ENCODE measurements around the gene MDFI. TPM values are rescaled to one million over a fixed set of nuclear protein-coding genes. Genes with fewer than 3 reads are reported as not detected.

The MDFI gene
- total and polyA plus RNA-seq, 5 donors, result 4.9 to 11.9 (median 9.6) TPM

GRCh38 chr6:41621802-41622201 lies 16.5 kb upstream of the MDFI start:
- WGBS, result 54% methylated on average over 2 of the region's 2 CpGs

GRCh38 chr6:41622206-41622988 lies 15.9 kb upstream of the MDFI start:
- H3K27ac ChIP-seq (ENCODE audit: low read length), result no peak overlapping the region
- ATAC-seq, result no peak
- intact Hi-C loops (cut with DNase I), result no loop called here
- WGBS, result 48% methylated on average over 3 of the region's 3 CpGs
- no peaks in the 10 kb centered on the region for H3K9me3 ChIP-seq (ENCODE audit: control insufficient read depth, low read length)
- H3K4me3 ChIP-seq (ENCODE audit: low read length), result no peak overlapping the region
- no peak for DNase-seq
- H3K27me3 ChIP-seq (ENCODE audit: control insufficient read depth, insufficient read depth), result no peaks in the 10 kb centered on the region
- peaks cover 6% of the 10 kb centered on the region for H3K4me1 ChIP-seq (ENCODE audit: control insufficient read depth, insufficient read depth, low read length)

More at GRCh38 chr6:41621802-41622201, 16.5 kb upstream of the MDFI start:
- no peak for DNase-seq
- H3K9me3 ChIP-seq (ENCODE audit: control insufficient read depth, low read length), result no peaks in the 10 kb centered on the region
- H3K27ac ChIP-seq (ENCODE audit: low read length), result no peak overlapping the region
- H3K27me3 ChIP-seq (ENCODE audit: control insufficient read depth, insufficient read depth), result no peaks in the 10 kb centered on the region
- intact Hi-C loops (cut with DNase I), result no loop called here
- no peak overlapping the region for H3K4me3 ChIP-seq (ENCODE audit: low read length)
- peaks cover 6% of the 10 kb centered on the region for H3K4me1 ChIP-seq (ENCODE audit: control insufficient read depth, insufficient read depth, low read length)
- ATAC-seq, result no peak

GRCh38 chr6:41623330-41623729 lies 14.9 kb upstream of the MDFI start:
- ATAC-seq, result no peak
- no peak for DNase-seq
- H3K27me3 ChIP-seq (ENCODE audit: control insufficient read depth, insufficient read depth), result no peaks in the 10 kb centered on the region
- H3K4me1 ChIP-seq (ENCODE audit: control insufficient read depth, insufficient read depth, low read length), result peaks cover 6% of the 10 kb centered on the region
- H3K9me3 ChIP-seq (ENCODE audit: control insufficient read depth, low read length), result no peaks in the 10 kb centered on the region
- intact Hi-C loops (cut with DNase I), result no loop called here
- no peak overlapping the region for H3K4me3 ChIP-seq (ENCODE audit: low read length)
- WGBS, result 91% methylated on average over 6 of the region's 6 CpGs
- no peak overlapping the region for H3K27ac ChIP-seq (ENCODE audit: low read length)

- no peak for ATAC-seq
- intact Hi-C loops (cut with DNase I), result no loop called here
- peaks cover 6% of the 10 kb centered on the region for H3K4me1 ChIP-seq (ENCODE audit: control insufficient read depth, insufficient read depth, low read length)
- DNase-seq, result no peak
- no peaks in the 10 kb centered on the region for H3K9me3 ChIP-seq (ENCODE audit: control insufficient read depth, low read length)
- H3K4me3 ChIP-seq (ENCODE audit: low read length), result no peak overlapping the region
- 86% methylated on average over 18 of the region's 18 CpGs for WGBS
- H3K27me3 ChIP-seq (ENCODE audit: control insufficient read depth, insufficient read depth), result no peaks in the 10 kb centered on the region
- H3K27ac ChIP-seq (ENCODE audit: low read length), result no peak overlapping the region
Measured at GRCh38 chr6:41624621-41625380, 13.5 kb upstream of the MDFI start.

DNA sequence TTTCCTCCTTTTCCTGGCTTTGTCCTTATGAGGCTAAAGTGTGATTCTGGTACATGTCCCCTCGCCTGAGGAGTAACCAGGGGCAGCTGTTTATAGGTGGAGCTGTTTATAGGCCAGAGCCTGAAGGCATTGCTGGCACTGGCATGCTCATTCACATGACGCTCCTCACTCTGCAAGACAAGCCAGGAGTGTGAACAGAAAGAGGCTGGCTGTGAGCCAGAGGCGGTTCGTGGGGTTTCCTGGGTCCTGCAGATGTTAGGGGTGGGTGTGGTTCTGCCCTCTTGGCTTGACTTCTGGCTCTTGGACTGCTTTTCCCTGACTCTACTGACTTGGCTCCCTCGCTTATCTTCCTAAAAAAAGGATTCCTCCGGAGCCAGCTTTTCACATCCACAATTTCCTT lies 12.8 kb upstream of the MDFI start:
- peak; percentile 71 to 77 for ATAC-seq
- Histone ChIP-seq H3K27me3 (ENCODE audit: control insufficient read depth, insufficient read depth) (no peaks in the 10 kb centered on the region), H3K4me1 (ENCODE audit: control insufficient read depth, insufficient read depth, low read length) (peaks cover 6% of the 10 kb centered on the region), H3K4me3 (ENCODE audit: low read length) (no peak overlapping the region), H3K27ac (ENCODE audit: low read length) (no peak overlapping the region), H3K9me3 (ENCODE audit: control insufficient read depth, low read length) (no peaks in the 10 kb centered on the region)
- peak; percentile 49 to 81 (median 74) for DNase-seq
- intact Hi-C loops (cut with DNase I), result no loop called here
- WGBS, result 16% methylated on average over 6 of the region's 6 CpGs

DNA sequence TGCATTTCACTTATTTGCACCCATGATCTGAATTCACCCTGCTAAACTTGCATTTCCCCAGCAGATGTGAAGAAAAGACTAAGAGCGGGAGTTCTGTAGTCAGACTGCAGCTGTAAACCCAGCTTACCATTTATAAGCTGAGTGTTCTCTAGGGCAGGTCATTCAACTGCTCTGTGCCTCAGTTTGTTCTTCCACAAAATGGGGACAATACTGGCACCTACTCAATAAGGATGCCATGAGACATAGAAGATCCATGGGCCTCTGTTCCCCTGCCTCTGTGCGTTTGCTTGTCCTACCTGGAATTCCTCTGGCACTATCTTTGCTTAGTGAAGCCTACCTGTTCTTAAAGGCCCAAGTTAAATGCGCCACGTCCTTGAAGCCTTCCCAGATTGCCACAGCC lies 12.2 kb upstream of the MDFI start:
- no peaks in the 10 kb centered on the region for H3K27me3 ChIP-seq (ENCODE audit: control insufficient read depth, insufficient read depth)
- ATAC-seq (no peak), DNase-seq (no peak)
- no peaks in the 10 kb centered on the region for H3K9me3 ChIP-seq (ENCODE audit: control insufficient read depth, low read length)
- intact Hi-C loops (cut with DNase I), result no loop called here
- H3K4me1 ChIP-seq (ENCODE audit: control insufficient read depth, insufficient read depth, low read length), result peaks cover 6% of the 10 kb centered on the region
- H3K27ac ChIP-seq (ENCODE audit: low read length), result no peak overlapping the region
- 98% methylated on average over 4 of the region's 4 CpGs for WGBS
- no peak overlapping the region for H3K4me3 ChIP-seq (ENCODE audit: low read length)

- no peaks in the 10 kb centered on the region for H3K27me3 ChIP-seq (ENCODE audit: control insufficient read depth, insufficient read depth)
- intact Hi-C loops (cut with DNase I), result no loop called here
Measured at GRCh38 chr6:41626917-41627316, 11.4 kb upstream of the MDFI start.

DNA sequence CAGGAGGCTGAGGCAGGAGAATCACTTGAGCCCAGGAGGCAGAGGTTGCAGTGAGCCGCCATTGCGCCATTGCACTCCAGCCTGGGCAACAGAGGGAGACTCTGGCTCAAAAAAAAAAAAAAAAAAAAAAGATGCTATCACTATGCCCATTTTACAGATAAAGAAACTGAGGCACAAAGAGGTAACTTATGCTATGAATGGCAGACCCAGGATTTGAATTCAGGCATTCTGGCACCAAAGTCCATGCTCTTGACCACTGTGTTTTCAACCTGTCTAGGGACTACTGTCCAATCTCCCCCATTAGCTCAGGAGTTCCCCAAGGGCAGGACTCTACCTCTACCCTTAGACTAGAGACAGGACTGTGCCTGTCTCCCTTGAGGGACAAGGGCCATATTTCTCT lies 9.1 kb upstream of the MDFI start:
- intact Hi-C loops (cut with DNase I), result no loop called here
- 100% methylated on average over 2 of the region's 2 CpGs for WGBS
- Histone ChIP-seq H3K4me3 (ENCODE audit: low read length) (no peak overlapping the region), H3K4me1 (ENCODE audit: control insufficient read depth, insufficient read depth, low read length) (peaks cover 6% of the 10 kb centered on the region), H3K9me3 (ENCODE audit: control insufficient read depth, low read length) (no peaks in the 10 kb centered on the region), H3K27ac (ENCODE audit: low read length) (no peak overlapping the region), H3K27me3 (ENCODE audit: control insufficient read depth, insufficient read depth) (no peaks in the 10 kb centered on the region)
- DNase-seq (no peak), ATAC-seq (no peak)

More at GRCh38 chr6:41626917-41627316, 11.4 kb upstream of the MDFI start:
- WGBS, result 53% methylated on average over 8 of the region's 8 CpGs
- peaks cover 6% of the 10 kb centered on the region for H3K4me1 ChIP-seq (ENCODE audit: control insufficient read depth, insufficient read depth, low read length)
- no peak overlapping the region for H3K27ac ChIP-seq (ENCODE audit: low read length)
- DNase-seq (no peak), ATAC-seq (peak in 1 of 2 donors; percentile 36)
- no peak overlapping the region for H3K4me3 ChIP-seq (ENCODE audit: low read length)
- no peaks in the 10 kb centered on the region for H3K9me3 ChIP-seq (ENCODE audit: control insufficient read depth, low read length)

DNA sequence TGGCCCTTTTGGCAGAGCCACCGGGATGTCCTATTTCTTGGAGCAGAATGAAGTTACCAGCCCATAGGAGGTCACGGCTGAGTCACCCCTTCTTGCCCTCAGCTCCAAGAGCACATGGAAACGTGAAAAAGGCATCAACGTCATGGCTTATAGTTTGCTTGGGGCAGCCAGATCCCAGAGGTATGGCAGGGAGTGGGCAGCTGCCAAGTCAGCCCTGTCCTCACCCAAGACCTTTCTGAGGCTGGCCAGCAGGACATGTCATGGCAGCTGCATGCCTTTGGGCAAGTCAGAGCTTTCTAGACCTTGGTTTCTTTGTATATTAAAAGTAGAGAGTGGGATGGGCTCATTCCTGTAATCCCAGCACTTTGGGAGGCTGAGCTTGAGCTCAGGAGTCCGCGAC lies 8.2 kb upstream of the MDFI start:
- H3K9me3 ChIP-seq (ENCODE audit: control insufficient read depth, low read length), result no peaks in the 10 kb centered on the region
- WGBS, result 93% methylated on average over 6 of the region's 6 CpGs
- no peak overlapping the region for H3K4me3 ChIP-seq (ENCODE audit: low read length)
- H3K4me1 ChIP-seq (ENCODE audit: control insufficient read depth, insufficient read depth, low read length), result peaks cover 6% of the 10 kb centered on the region
- no peak for ATAC-seq
- DNase-seq, result no peak
- H3K27me3 ChIP-seq (ENCODE audit: control insufficient read depth, insufficient read depth), result no peaks in the 10 kb centered on the region
- intact Hi-C loops (cut with DNase I), result no loop called here
- no peak overlapping the region for H3K27ac ChIP-seq (ENCODE audit: low read length)

GRCh38 chr6:41630946-41631345 lies 7.3 kb upstream of the MDFI start:
- Histone ChIP-seq H3K4me3 (ENCODE audit: low read length) (no peak overlapping the region), H3K4me1 (ENCODE audit: control insufficient read depth, insufficient read depth, low read length) (peaks cover under 1% of the 10 kb centered on the region), H3K27ac (ENCODE audit: low read length) (no peak overlapping the region), H3K27me3 (ENCODE audit: control insufficient read depth, insufficient read depth) (no peaks in the 10 kb centered on the region), H3K9me3 (ENCODE audit: control insufficient read depth, low read length) (no peaks in the 10 kb centered on the region)
- ATAC-seq, result no peak
- DNase-seq, result no peak
- 87% methylated on average over 8 of the region's 8 CpGs for WGBS
- intact Hi-C loops (cut with DNase I), result no loop called here

DNA sequence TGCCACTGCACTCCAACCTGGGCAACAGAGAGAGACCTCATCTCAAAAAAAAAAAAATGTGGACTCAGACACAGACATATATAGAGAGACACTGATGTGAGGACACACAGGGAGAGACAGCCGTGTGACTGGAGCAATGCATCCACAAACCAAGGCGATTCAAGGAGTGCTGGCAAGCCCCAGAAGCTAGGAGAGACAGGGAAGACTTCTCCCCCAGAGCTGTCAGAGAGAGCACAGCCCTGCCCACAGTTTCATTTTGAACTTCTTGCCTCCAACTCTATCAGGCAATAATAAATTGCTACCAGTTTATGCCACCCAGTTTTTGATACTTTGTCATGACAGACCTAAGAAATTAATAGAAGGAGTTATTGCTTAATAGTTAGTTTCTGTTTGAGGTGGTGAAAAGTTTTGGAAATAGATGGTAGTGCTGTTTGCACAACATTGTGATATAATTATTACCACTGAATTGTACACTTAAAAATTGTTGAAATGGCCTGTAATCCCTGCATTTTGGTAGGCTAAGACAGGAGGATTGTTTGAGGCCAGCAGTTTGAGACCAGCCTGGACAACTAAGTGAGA lies 5.1 kb upstream of the MDFI start:
- H3K4me3 ChIP-seq (ENCODE audit: low read length), result no peak overlapping the region
- H3K4me1 ChIP-seq (ENCODE audit: control insufficient read depth, insufficient read depth, low read length), result no peaks in the 10 kb centered on the region
- no peak overlapping the region for H3K27ac ChIP-seq (ENCODE audit: low read length)
- DNase-seq (no peak), ATAC-seq (no peak)
- H3K27me3 ChIP-seq (ENCODE audit: control insufficient read depth, insufficient read depth), result no peaks in the 10 kb centered on the region
- intact Hi-C loops (cut with DNase I), result no loop called here
- WGBS, result 56% methylated on average over 2 of the region's 2 CpGs
- no peaks in the 10 kb centered on the region for H3K9me3 ChIP-seq (ENCODE audit: control insufficient read depth, low read length)

Data from right cardiac atrium (tissue), 5 donors.